H1 (cell line): ENCODE measurements around the gene GPR52. TPM values are rescaled to one million over a fixed set of nuclear protein-coding genes. Genes with fewer than 3 reads are reported as not detected.

Experiments
- CTCF ChIA-PET: fragments of 300-600 bp; sonication (Branson Sonifier 250); formaldehyde crosslinking; loops from one replicate; lab custom pipeline; 2021; ENCODE audit not compliant: partially characterized antibody; lab: Charles Lee
- POLR2A ChIA-PET: fragments of 300-600 bp; sonication (Branson Sonifier 250); formaldehyde crosslinking; loops from one replicate; lab custom pipeline; 2021; ENCODE audit warnings: inconsistent platforms; ENCODE audit not compliant: partially characterized antibody; lab: Charles Lee
- DNase-seq, 2 experiments: peaks; one replicate each; pipeline versions ENCODE4 v3.0.0 to v3.0.0-alpha.2; 2010 to 2022; ENCODE audit warnings: low spot score in 2 of 2, low read depth in 1 of 2, mixed read lengths in 1 of 2
- FAIRE-seq: peaks from 2 replicates; lab custom pipeline; 2011; peaks lifted over from hg19 to GRCh38; lab: Jason Lieb, UNC
- H2AFZ ChIP-seq: 2 replicates; pipeline ENCODE4 v1.8.1; 2012; ENCODE audit warnings: low read length, inconsistent platforms
- H2AK5ac ChIP-seq: 2 replicates; pipeline ENCODE4 v1.6.1; 2013; ENCODE audit warnings: low read depth, low read length
- H2BK120ac ChIP-seq: replicated peaks from 2 replicates; pipeline ENCODE3; 2013; ENCODE audit warnings: low read depth, low read length, inconsistent platforms
- H2BK12ac ChIP-seq: 2 replicates; pipeline ENCODE4 v1.6.1; 2013; ENCODE audit warnings: low read depth, low read length
- H2BK15ac ChIP-seq: 2 replicates; pipeline ENCODE4 v1.6.1; 2013; ENCODE audit warnings: low read length
- H2BK20ac ChIP-seq: 2 replicates; pipeline ENCODE4 v1.6.1; 2013; ENCODE audit warnings: low read length
- H2BK5ac ChIP-seq: 2 replicates; pipeline ENCODE4 v1.6.1; 2013; ENCODE audit warnings: low read depth, low read length
- H3K14ac ChIP-seq: 2 replicates; pipeline ENCODE4 v1.6.1; 2013; ENCODE audit warnings: inconsistent platforms; ENCODE audit not compliant: insufficient read length
- H3K18ac ChIP-seq: 2 replicates; pipeline ENCODE4 v1.6.1; 2013; ENCODE audit warnings: low read length; ENCODE audit errors: extremely low read depth
- H3K23ac ChIP-seq: 2 replicates; pipeline ENCODE4 v1.6.1; 2013; ENCODE audit warnings: inconsistent platforms; ENCODE audit not compliant: insufficient read length
- H3K23me2 ChIP-seq: 2 replicates; pipeline ENCODE4 v1.6.1; 2013; ENCODE audit warnings: low read depth, low read length
- H3K27ac ChIP-seq: 2 replicates; pipeline ENCODE4 v1.6.1; 2011; ENCODE audit warnings: low read depth, low read length, inconsistent platforms
- H3K27me3 ChIP-seq, 4 experiments: replicated peaks in 1 of 4; 1 replicate in 1 of 4; 2 replicates in 3 of 4; pipeline versions ENCODE4 v1.6.1 to v1.8.1; 2011 to 2013; ENCODE audit warnings: low read length in 3 of 4, mild to moderate bottlenecking in 3 of 4, inconsistent platforms in 2 of 4, mixed read lengths in 2 of 4, moderate library complexity in 1 of 4; ENCODE audit not compliant: control insufficient read depth in 3 of 4, insufficient read depth in 3 of 4; ENCODE audit errors: extremely low read depth in 1 of 4
- H3K36me3 ChIP-seq, 4 experiments: 2 replicates each; pipeline versions ENCODE4 v1.6.1 to v1.8.1; 2011 to 2013; ENCODE audit warnings: mild to moderate bottlenecking in 4 of 4, low read length in 3 of 4, moderate library complexity in 2 of 4, control low read depth in 1 of 4, inconsistent platforms in 1 of 4; ENCODE audit not compliant: insufficient read depth in 4 of 4, control insufficient read depth in 2 of 4
- H3K4ac ChIP-seq: replicated peaks from 2 replicates; pipeline ENCODE3; 2013; ENCODE audit warnings: low read length, low read depth, mixed read lengths, inconsistent platforms; ENCODE audit not compliant: insufficient read length
- H3K4me1 ChIP-seq, 4 experiments: replicated peaks in 1 of 4; 1 replicate in 1 of 4; 2 replicates in 3 of 4; pipeline versions ENCODE4 v1.6.1 to v1.8.1; 2011 to 2013; ENCODE audit warnings: low read length in 3 of 4, inconsistent platforms in 2 of 4, mixed read lengths in 1 of 4; ENCODE audit not compliant: insufficient read depth in 4 of 4, control insufficient read depth in 3 of 4
- H3K4me2 ChIP-seq, 2 experiments: 2 replicates each; pipeline versions ENCODE4 v1.6.1 to v1.8.1; 2011 to 2013; ENCODE audit warnings: low read depth in 2 of 2, low read length in 2 of 2, control low read depth in 1 of 2, inconsistent platforms in 1 of 2, mild to moderate bottlenecking in 1 of 2; ENCODE audit not compliant: insufficient read depth in 1 of 2
- H3K4me3 ChIP-seq, 4 experiments: fragments of 200-600, 300-600 bp in 1 of 4; sonication (generic), shearing (Covaris generic), sonication (Bioruptor Twin) in 1 of 4; 2 replicates each; pipeline versions ENCODE4 v1.5.1 to v1.8.1; 2011 to 2016; ENCODE audit warnings: low read length in 4 of 4, low read depth in 3 of 4, control low read depth in 2 of 4, inconsistent platforms in 2 of 4, mild to moderate bottlenecking in 2 of 4, mixed read lengths in 1 of 4, moderate library complexity in 1 of 4; ENCODE audit not compliant: insufficient read depth in 2 of 4; ENCODE audit errors: extremely low read depth in 1 of 4
- H3K56ac ChIP-seq: replicated peaks from 2 replicates; pipeline ENCODE3; 2013; ENCODE audit warnings: low read depth, mild to moderate bottlenecking, mixed read lengths, low read length, inconsistent platforms; ENCODE audit not compliant: insufficient read length
- H3K79me1 ChIP-seq: 2 replicates; pipeline ENCODE4 v1.6.1; 2013; ENCODE audit warnings: low read depth, low read length, control low read depth
- H3K79me2 ChIP-seq, 2 experiments: 2 replicates each; pipeline versions ENCODE4 v1.6.1 to v1.8.1; 2012 to 2013; ENCODE audit warnings: low read length in 2 of 2, mild to moderate bottlenecking in 2 of 2, inconsistent platforms in 1 of 2; ENCODE audit not compliant: insufficient read depth in 2 of 2, control insufficient read depth in 1 of 2
- H3K9ac ChIP-seq, 4 experiments: replicated peaks in 1 of 4; 1 replicate in 1 of 4; 2 replicates in 3 of 4; pipeline versions ENCODE4 v1.6.1 to v1.8.1; 2011 to 2013; ENCODE audit warnings: low read depth in 3 of 4, low read length in 3 of 4, control low read depth in 2 of 4, mild to moderate bottlenecking in 2 of 4, moderate library complexity in 2 of 4, inconsistent platforms in 1 of 4; ENCODE audit errors: extremely low read depth in 1 of 4
- H3K9me3 ChIP-seq, 2 experiments: 2 replicates each; pipeline versions ENCODE4 v1.6.1 to v1.8.1; 2012 to 2013; ENCODE audit warnings: mild to moderate bottlenecking in 2 of 2, moderate library complexity in 2 of 2, control low read depth in 1 of 2, inconsistent platforms in 1 of 2, low read depth in 1 of 2, low read length in 1 of 2, mixed read lengths in 1 of 2; ENCODE audit not compliant: insufficient read depth in 2 of 2
- H4K20me1 ChIP-seq, 2 experiments: replicated peaks in 1 of 2; 2 replicates each; pipeline versions ENCODE3 to v1.8.1; 2011 to 2013; ENCODE audit warnings: inconsistent platforms in 2 of 2, low read length in 2 of 2, mild to moderate bottlenecking in 1 of 2; ENCODE audit not compliant: insufficient read depth in 2 of 2, control insufficient read depth in 1 of 2
- H4K5ac ChIP-seq: 2 replicates; pipeline ENCODE4 v1.6.1; 2013; ENCODE audit warnings: low read length, low read depth, mixed read lengths, inconsistent platforms; ENCODE audit not compliant: insufficient read length
- H4K8ac ChIP-seq: 2 replicates; pipeline ENCODE4 v1.8.0; 2013; ENCODE audit warnings: mild to moderate bottlenecking, moderate library complexity, low read length, inconsistent platforms; ENCODE audit not compliant: insufficient read depth; ENCODE audit errors: extremely low read depth
- H4K91ac ChIP-seq: replicated peaks from 2 replicates; pipeline ENCODE3; 2013; ENCODE audit warnings: low read length, mixed read lengths, inconsistent platforms; ENCODE audit not compliant: insufficient read length
- ATF2 ChIP-seq: IDR thresholded peaks from 2 replicates; pipeline ENCODE4 v1.6.1; 2012; ENCODE audit warnings: low read length, inconsistent platforms
- EGR1 ChIP-seq: IDR thresholded peaks from 2 replicates; pipeline ENCODE4 v1.6.1; 2011; ENCODE audit warnings: low read depth, low read length, borderline replicate concordance
- GABPA ChIP-seq: IDR thresholded peaks from 2 replicates; pipeline ENCODE4 v1.6.1; 2011; ENCODE audit warnings: mild to moderate bottlenecking, low read length, moderate library complexity, borderline replicate concordance; ENCODE audit not compliant: insufficient read depth
- MAX ChIP-seq: IDR thresholded peaks from 2 replicates; pipeline ENCODE4 v1.6.1; 2012; ENCODE audit warnings: inconsistent platforms
- RBBP5 ChIP-seq: IDR thresholded peaks from 2 replicates; pipeline ENCODE4 v1.7.1; 2012; ENCODE audit warnings: low read depth, mild to moderate bottlenecking, inconsistent platforms, low read length, moderate library complexity, borderline replicate concordance
- SRF ChIP-seq: IDR thresholded peaks from 2 replicates; pipeline ENCODE4 v1.6.1; 2011; ENCODE audit warnings: mild to moderate bottlenecking, low read depth, low read length, moderate library complexity
- TAF1 ChIP-seq: IDR thresholded peaks from 2 replicates; pipeline ENCODE4 v1.6.1; 2011; ENCODE audit warnings: mild to moderate bottlenecking, low read depth, low read length
- TBP ChIP-seq: IDR thresholded peaks from 2 replicates; pipeline ENCODE4 v1.6.1; 2011; ENCODE audit warnings: low read depth, low read length, improper control_type of control experiment
- WGBS, 2 experiments: shearing (Covaris generic) in 1 of 2; methylation state at CpG; one replicate each; pipeline versions ENCODE4 v1.1.6 to v1.1.7; 2013 to 2015; ENCODE audit warnings: low lambda C conversion rate in 2 of 2, mixed read lengths in 2 of 2, inconsistent platforms in 1 of 2, low coverage in 1 of 2, missing lambda C conversion rate in 1 of 2; ENCODE audit not compliant: insufficient replicate concordance in 2 of 2, insufficient coverage in 1 of 2, insufficient read length in 1 of 2; ENCODE audit errors: extremely low coverage in 1 of 2, missing lambda C conversion rate in 1 of 2; 5-methylcytosine and 5-hydroxymethylcytosine counted together
- polyA plus RNA-seq, 7 experiments: library from polyadenylated mRNA; depleted of rRNA in 3 of 7; stranded (reverse) in 5 of 7; unstranded in 2 of 7; fragments of >200 nt in 5 of 7; fragments of 200-250 nt in 2 of 7; gene quantifications; 1 replicate in 5 of 7; 2 replicates in 1 of 7; 4 replicates in 1 of 7; pipeline versions ENCODE4 v1.2.1 to v1.2.3, GENCODE V29; 2011 to 2013; ENCODE audit warnings: missing spikeins in 2 of 7, mixed read lengths in 2 of 7
- total RNA-seq: library from RNA; stranded (reverse); fragmentation: NEBNext Ultra II Directional; extraction: Animal tissue kit (Norgen Biotek cat#: 25700); gene quantifications from 2 replicates; pipeline ENCODE4 v1.2.1, GENCODE V29; 2021

GPR52 gene
- total and polyA plus RNA-seq, 2 of the 8 experiments (the other 6 are each of a cell fraction or from before 2014, with no cell fraction given): 0.24 to 0.63 TPM

- CTCF ChIA-PET: interaction anchor here (0.6 to 1.2 kb wide), 2 partner anchors 149 to 1663 kb away, joined by 3 read pairs; no protein-coding TSS in a partner anchor
- WGBS, 2 experiments: 97% methylated on average over 3 of the region's 3 CpGs; no CpG with 5 or more reads in 1 of the 2 experiments
- no peaks in the 10 kb centered on the region for H3K27me3 ChIP-seq
- TF ChIP-seq MAX: no peak
- TF ChIP-seq RBBP5: no peak
- TF ChIP-seq TBP: no peak
- no peak for TF ChIP-seq GABPA
- no peak for TF ChIP-seq EGR1
- no peak for TF ChIP-seq TAF1
- no peak for TF ChIP-seq ATF2
- no peak for TF ChIP-seq SRF
These were observed 40.1 kb upstream of the GPR52 start for GRCh38 chr1:174407665-174408064.

More at GRCh38 chr1:174407665-174408064, 40.1 kb upstream of the GPR52 start:
- no peaks in the 10 kb centered on the region for H4K20me1 ChIP-seq
- no peak for FAIRE-seq
- H3K23me2 ChIP-seq: no peaks in the 10 kb centered on the region
- H3K79me2 ChIP-seq: no peaks in the 10 kb centered on the region
- H3K23ac ChIP-seq: no peak overlapping the region
- DNase-seq: no peak
- no peak overlapping the region for H4K5ac ChIP-seq
- no peak overlapping the region for H3K4ac ChIP-seq
- no peaks in the 10 kb centered on the region for H3K79me1 ChIP-seq
- H2BK15ac ChIP-seq: no peak overlapping the region
- H2BK120ac ChIP-seq: no peak overlapping the region
- H2BK12ac ChIP-seq: no peak overlapping the region
- H3K9ac ChIP-seq: no peak overlapping the region
- no peak overlapping the region for H2BK20ac ChIP-seq
- no peak overlapping the region for H3K56ac ChIP-seq
- H4K91ac ChIP-seq: no peak overlapping the region
- no peaks in the 10 kb centered on the region for H3K4me1 ChIP-seq
- POLR2A ChIA-PET: no interaction called here
- H3K4me2 ChIP-seq: no peak overlapping the region
- H2AK5ac ChIP-seq: no peak overlapping the region
- no peak overlapping the region for H3K14ac ChIP-seq
- H4K8ac ChIP-seq: no peak overlapping the region
- H3K4me3 ChIP-seq: no peak overlapping the region
- H3K9me3 ChIP-seq: no peaks in the 10 kb centered on the region
- H3K36me3 ChIP-seq: no peaks in the 10 kb centered on the region
- H3K27ac ChIP-seq: no peak overlapping the region
- H3K18ac ChIP-seq: no peak overlapping the region
- no peak overlapping the region for H2AFZ ChIP-seq
- no peak overlapping the region for H2BK5ac ChIP-seq
